ENCODE data around the gene SIRT7.
"Not testable (repeated sequence)": the region's sequence is repeated elsewhere in the genome, so short reads cannot be mapped to it uniquely, and the experiment has no call there.

SIRT7 gene

GRCh38 chr17:81955756-81956544 is 38.0 kb upstream of the SIRT7 start:
- Histone ChIP-seq H3K9ac (ENCODE audit: low read length) (no peak overlapping the region), H3K79me2 (ENCODE audit: low read length) (no peaks in the 10 kb centered on the region), H2AFZ (ENCODE audit: low read depth, low read length) (no peak overlapping the region), H4K20me1 (ENCODE audit: insufficient read depth, low read length) (no peaks in the 10 kb centered on the region), H3K36me3 (replicated peaks; ENCODE audit: low read depth, low read length) (no peaks in the 10 kb centered on the region), H3K4me3 (ENCODE audit: low read length) (no peak overlapping the region), H3K27me3 (ENCODE audit: low read depth, low read length) (no peaks in the 10 kb centered on the region), H3K27ac (ENCODE audit: low read length) (no peak overlapping the region), H3K4me1 (ENCODE audit: low read length) (no peaks in the 10 kb centered on the region), H3K9me3 (ENCODE audit: insufficient read depth, low read length) (no peaks in the 10 kb centered on the region), H3K4me2 (ENCODE audit: low read length) (no peak overlapping the region)
- TF ChIP-seq EZH2phosphoT487 (IDR thresholded peaks at IDR 0.05; ENCODE audit: low read depth): no peak
- TF ChIP-seq CTCF (IDR thresholded peaks at IDR 0.05; ENCODE audit: low read depth, low read length): no peak

GRCh38 chr17:81955058-81955681 is 37.2 kb upstream of the SIRT7 start:
- no peak overlapping the region for H3K27ac ChIP-seq (ENCODE audit: low read length)
- H3K4me2 ChIP-seq (ENCODE audit: low read length): no peak overlapping the region
- H2AFZ ChIP-seq (ENCODE audit: low read depth, low read length): no peak overlapping the region
- no peaks in the 10 kb centered on the region for H3K36me3 ChIP-seq (replicated peaks; ENCODE audit: low read depth, low read length)
- H3K9me3 ChIP-seq (ENCODE audit: insufficient read depth, low read length): no peaks in the 10 kb centered on the region
- no peaks in the 10 kb centered on the region for H3K4me1 ChIP-seq (ENCODE audit: low read length)
- H3K9ac ChIP-seq (ENCODE audit: low read length): no peak overlapping the region
- TF ChIP-seq CTCF (IDR thresholded peaks at IDR 0.05; ENCODE audit: low read depth, low read length): no peak
- no peak for TF ChIP-seq EZH2phosphoT487 (IDR thresholded peaks at IDR 0.05; ENCODE audit: low read depth)
- no peaks in the 10 kb centered on the region for H4K20me1 ChIP-seq (ENCODE audit: insufficient read depth, low read length)
- H3K27me3 ChIP-seq (ENCODE audit: low read depth, low read length): no peaks in the 10 kb centered on the region
- no peaks in the 10 kb centered on the region for H3K79me2 ChIP-seq (ENCODE audit: low read length)
- H3K4me3 ChIP-seq (ENCODE audit: low read length): no peak overlapping the region

- H3K9ac ChIP-seq (ENCODE audit: low read length): no peak overlapping the region
- no peak overlapping the region for H3K27ac ChIP-seq (ENCODE audit: low read length)
- H3K4me3 ChIP-seq (ENCODE audit: low read length): no peak overlapping the region
- H3K9me3 ChIP-seq (ENCODE audit: insufficient read depth, low read length): no peaks in the 10 kb centered on the region
- no peak overlapping the region for H3K4me2 ChIP-seq (ENCODE audit: low read length)
- H3K4me1 ChIP-seq (ENCODE audit: low read length): no peaks in the 10 kb centered on the region
- no peak overlapping the region for H2AFZ ChIP-seq (ENCODE audit: low read depth, low read length)
- H3K27me3 ChIP-seq (ENCODE audit: low read depth, low read length): no peaks in the 10 kb centered on the region
- no peaks in the 10 kb centered on the region for H3K36me3 ChIP-seq (replicated peaks; ENCODE audit: low read depth, low read length)
- H3K79me2 ChIP-seq (ENCODE audit: low read length): no peaks in the 10 kb centered on the region
- no peaks in the 10 kb centered on the region for H4K20me1 ChIP-seq (ENCODE audit: insufficient read depth, low read length)
- TF ChIP-seq CTCF (IDR thresholded peaks at IDR 0.05; ENCODE audit: low read depth, low read length) (no peak), EZH2phosphoT487 (IDR thresholded peaks at IDR 0.05; ENCODE audit: low read depth) (no peak)
Measured at GRCh38 chr17:81954131-81955057, 36.4 kb upstream of the SIRT7 start.

- not testable (repeated sequence) for H3K27ac ChIP-seq (ENCODE audit: low read length); H3K9me3 ChIP-seq (ENCODE audit: insufficient read depth, low read length)
Measured at GRCh38 chr17:81953443-81953842, 35.5 kb upstream of the SIRT7 start.

More at GRCh38 chr17:81953443-81953842, 35.5 kb upstream of the SIRT7 start:
- not testable (repeated sequence) for H3K4me3 ChIP-seq (ENCODE audit: low read length); H3K4me1 ChIP-seq (ENCODE audit: low read length); H3K79me2 ChIP-seq (ENCODE audit: low read length); H3K9ac ChIP-seq (ENCODE audit: low read length); H2AFZ ChIP-seq (ENCODE audit: low read depth, low read length); H4K20me1 ChIP-seq (ENCODE audit: insufficient read depth, low read length); H3K36me3 ChIP-seq (replicated peaks; ENCODE audit: low read depth, low read length); H3K27me3 ChIP-seq (ENCODE audit: low read depth, low read length); H3K4me2 ChIP-seq (ENCODE audit: low read length)

Measured in OCI-LY3 (cell line).